Liver (tissue), 9 donors: ENCODE measurements around the gene SCO2. TPM values are rescaled to one million over a fixed set of nuclear protein-coding genes. Genes with fewer than 3 reads are reported as not detected.

Source experiments
- DNase-seq: peaks from one replicate; pipeline ENCODE4 v3.0.0-alpha.2; 2017; ENCODE audit warnings: low spot score
- H3K27ac ChIP-seq, 2 donors: one replicate each; pipeline ENCODE4 v1.7.0; 2013; ENCODE audit warnings: inconsistent platforms in 2 of 2, low read length in 2 of 2, control low read depth in 1 of 2, low read depth in 1 of 2, mild to moderate bottlenecking in 1 of 2
- H3K27me3 ChIP-seq, 4 donors: one replicate each; pipeline versions ENCODE4 v1.6.1 to v1.7.0; 2013; ENCODE audit warnings: low read length in 3 of 4, inconsistent platforms in 1 of 4, mild to moderate bottlenecking in 1 of 4, moderate library complexity in 1 of 4; ENCODE audit not compliant: control insufficient read depth in 4 of 4, insufficient read depth in 4 of 4
- H3K36me3 ChIP-seq, 4 donors: one replicate each; pipeline versions ENCODE4 v1.6.1 to v1.7.0; 2013; ENCODE audit warnings: low read length in 3 of 4, mild to moderate bottlenecking in 3 of 4, low read depth in 1 of 4, moderate library complexity in 1 of 4; ENCODE audit not compliant: control insufficient read depth in 4 of 4, insufficient read depth in 3 of 4
- H3K4me1 ChIP-seq, 4 donors: one replicate each; pipeline versions ENCODE4 v1.6.1 to v1.7.0; 2013; ENCODE audit warnings: low read length in 3 of 4, mild to moderate bottlenecking in 3 of 4, moderate library complexity in 1 of 4; ENCODE audit not compliant: control insufficient read depth in 4 of 4, insufficient read depth in 4 of 4
- H3K4me3 ChIP-seq, 3 donors: one replicate each; pipeline versions ENCODE4 v1.6.1 to v1.7.0; 2013; ENCODE audit warnings: low read length in 3 of 3, control low read depth in 1 of 3, low read depth in 1 of 3, mild to moderate bottlenecking in 1 of 3
- H3K9ac ChIP-seq, 2 donors: one replicate each; pipeline ENCODE4 v1.7.0; 2013; ENCODE audit warnings: low read length in 2 of 2, mild to moderate bottlenecking in 2 of 2, moderate library complexity in 2 of 2, control low read depth in 1 of 2, low read depth in 1 of 2
- H3K9me3 ChIP-seq, 4 donors: one replicate each; pipeline versions ENCODE4 v1.6.1 to v1.7.0; 2013; ENCODE audit warnings: low read length in 3 of 4; ENCODE audit not compliant: control insufficient read depth in 4 of 4
- EGR1 ChIP-seq, 2 donors: IDR thresholded peaks; 2 replicates each; pipeline ENCODE4 v1.6.1; 2016 to 2018; ENCODE audit warnings: antibody characterized with exemption in 2 of 2, low read depth in 2 of 2
- FOXA1 ChIP-seq: IDR thresholded peaks from 2 replicates; pipeline ENCODE4 v1.6.1; 2016; ENCODE audit warnings: antibody characterized with exemption
- FOXA2 ChIP-seq: IDR thresholded peaks from 2 replicates; pipeline ENCODE4 v1.6.1; 2016; ENCODE audit warnings: antibody characterized with exemption
- GABPA ChIP-seq, 2 donors: IDR thresholded peaks in 1 of 2; conservative IDR thresholded peaks in 1 of 2; 2 replicates each; pipeline ENCODE4 v1.6.1; 2016; ENCODE audit warnings: antibody characterized with exemption in 2 of 2, mild to moderate bottlenecking in 1 of 2, moderate library complexity in 1 of 2
- HNF4A ChIP-seq, 2 donors: conservative IDR thresholded peaks; 2 replicates each; pipeline ENCODE4 v1.6.1; 2016; ENCODE audit warnings: antibody characterized with exemption in 2 of 2, mild to moderate bottlenecking in 2 of 2
- HNF4G ChIP-seq: IDR thresholded peaks from 2 replicates; pipeline ENCODE4 v1.6.1; 2016; ENCODE audit warnings: antibody characterized with exemption
- JUND ChIP-seq, 2 donors: IDR thresholded peaks; 2 replicates each; pipeline ENCODE4 v1.6.1; 2016; ENCODE audit warnings: antibody characterized with exemption in 2 of 2
- NR2F2 ChIP-seq: IDR thresholded peaks from 2 replicates; pipeline ENCODE4 v1.6.1; 2016; ENCODE audit warnings: antibody characterized with exemption
- RAD21 ChIP-seq, 2 donors: IDR thresholded peaks; 2 replicates each; pipeline ENCODE4 v1.6.1; 2016; ENCODE audit warnings: antibody characterized with exemption in 2 of 2, mild to moderate bottlenecking in 2 of 2
- RXRA ChIP-seq, 2 donors: IDR thresholded peaks; 2 replicates each; pipeline ENCODE4 v1.6.1; 2017 to 2018; ENCODE audit warnings: antibody characterized with exemption in 2 of 2, mild to moderate bottlenecking in 1 of 2
- SP1 ChIP-seq: IDR thresholded peaks from 2 replicates; pipeline ENCODE4 v1.6.1; 2018; ENCODE audit warnings: antibody characterized with exemption, mild to moderate bottlenecking
- TAF1 ChIP-seq: conservative IDR thresholded peaks from 2 replicates; pipeline ENCODE4 v1.6.1; 2016; ENCODE audit warnings: antibody characterized with exemption, mild to moderate bottlenecking
- YY1 ChIP-seq: IDR thresholded peaks from 2 replicates; pipeline ENCODE4 v1.6.1; 2016; ENCODE audit warnings: antibody characterized with exemption, mild to moderate bottlenecking
- WGBS: extraction: QIAGEN DNeasy Blood & Tissue Kit; methylation state at CpG from one replicate; pipeline ENCODE4 v1.1.7; 2013; 5-methylcytosine and 5-hydroxymethylcytosine counted together
- polyA plus RNA-seq, 2 donors: library from polyadenylated mRNA; stranded (reverse) in 1 of 2; unstranded in 1 of 2; fragments of 200-250 nt in 1 of 2; fragments of >200 nt in 1 of 2; fragmentation: Nextera tagmentation in 1 of 2; extraction: Ambion mirVana in 1 of 2; gene quantifications; one replicate each; pipeline versions ENCODE4 v1.2.1 to v1.2.3, GENCODE V29; 2013 to 2015
- total RNA-seq, 2 donors: library from RNA; depleted of rRNA; stranded (reverse); fragments of >200 nt; gene quantifications; one replicate each; pipeline ENCODE4 v1.2.3, GENCODE V29; 2014
- TF ChIP-seq, protein P1 (sequence below): IDR thresholded peaks from 2 replicates; pipeline ENCODE4 v1.6.1; 2016; ENCODE audit warnings: antibody characterized with exemption
- TF ChIP-seq, protein P2 (sequence below): IDR thresholded peaks from 2 replicates; pipeline ENCODE4 v1.6.1; 2016; ENCODE audit warnings: antibody characterized with exemption, mild to moderate bottlenecking
- TF ChIP-seq, protein P3 (sequence below): IDR thresholded peaks from 2 replicates; pipeline ENCODE4 v1.6.1; 2016; ENCODE audit warnings: antibody characterized with exemption
- TF ChIP-seq, protein P4 (sequence below): IDR thresholded peaks from 2 replicates; pipeline ENCODE4 v1.6.1; 2016; ENCODE audit warnings: antibody characterized with exemption
- TF ChIP-seq, protein P5 (sequence below): fragments of 150-350 bp; IDR thresholded peaks from 2 replicates; pipeline ENCODE4 v1.5.1; 2017; ENCODE audit warnings: improper control_type of control experiment, low read depth, low read length; ENCODE audit not compliant: missing input control
- donor health status: healthy.
- donor health status: healthy.
- donor health status: healthy.
- donor health status: healthy.
- donor health status: healthy.

SCO2 gene
- total and polyA plus RNA-seq, 4 donors: 1.4 to 2.9 (median 1.8) TPM

DNA sequence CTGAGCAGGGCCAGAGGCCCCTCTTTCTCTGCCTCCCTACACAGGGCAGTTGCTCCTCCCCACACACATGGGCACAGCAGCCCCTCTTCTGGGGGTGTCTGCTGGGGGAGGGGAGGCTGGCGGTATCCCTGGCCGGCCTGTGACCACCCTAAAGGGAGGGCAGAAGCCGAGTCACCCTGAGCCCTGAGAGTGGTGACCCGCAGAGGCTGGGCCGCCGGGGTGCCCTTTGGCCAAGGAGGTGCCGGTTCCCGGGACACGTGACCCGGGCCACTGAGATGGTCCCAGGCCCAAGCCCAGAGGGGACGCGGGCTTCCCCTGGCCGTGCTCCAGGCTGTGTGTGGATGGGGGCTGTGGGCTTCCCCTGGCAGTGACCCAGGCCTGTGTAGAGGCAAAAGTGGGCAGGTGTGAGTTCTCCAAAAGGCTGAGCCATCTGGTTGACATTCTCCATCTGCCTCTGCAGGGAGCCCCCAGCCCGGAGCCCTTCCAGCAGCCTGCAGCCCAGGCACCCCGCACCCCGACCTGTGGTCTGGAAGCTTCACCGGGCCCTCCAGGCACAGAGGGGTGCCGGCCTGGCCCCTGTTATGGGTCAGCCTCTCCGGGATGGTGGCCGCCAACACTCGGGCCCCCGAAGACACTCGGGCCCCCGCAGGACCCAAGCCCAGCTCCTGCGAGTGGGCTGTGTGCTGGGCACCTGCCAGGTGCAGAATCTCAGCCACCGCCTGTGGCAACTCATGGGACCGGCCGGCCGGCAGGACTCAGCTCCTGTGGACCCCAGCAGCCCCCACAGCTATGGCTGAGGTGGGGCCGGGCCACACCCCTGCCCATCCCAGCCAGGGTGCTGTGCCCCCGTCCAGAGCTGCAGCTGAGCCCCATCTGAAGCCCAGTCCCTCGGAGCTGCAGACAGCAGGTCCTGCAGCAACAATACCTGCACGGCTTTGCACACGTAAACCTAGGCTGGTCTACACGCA lies 43.0 kb downstream of the SCO2 start:
- H3K27ac ChIP-seq: peak overlapping the region in 1 of 2 donors; percentile 29
- 75% methylated on average over 35 of the region's 35 CpGs for WGBS
- TF ChIP-seq RXRA (IDR thresholded peaks at IDR 0.05): peak in 1 of 2 donors; percentile 28
- TF ChIP-seq, protein P1, sequence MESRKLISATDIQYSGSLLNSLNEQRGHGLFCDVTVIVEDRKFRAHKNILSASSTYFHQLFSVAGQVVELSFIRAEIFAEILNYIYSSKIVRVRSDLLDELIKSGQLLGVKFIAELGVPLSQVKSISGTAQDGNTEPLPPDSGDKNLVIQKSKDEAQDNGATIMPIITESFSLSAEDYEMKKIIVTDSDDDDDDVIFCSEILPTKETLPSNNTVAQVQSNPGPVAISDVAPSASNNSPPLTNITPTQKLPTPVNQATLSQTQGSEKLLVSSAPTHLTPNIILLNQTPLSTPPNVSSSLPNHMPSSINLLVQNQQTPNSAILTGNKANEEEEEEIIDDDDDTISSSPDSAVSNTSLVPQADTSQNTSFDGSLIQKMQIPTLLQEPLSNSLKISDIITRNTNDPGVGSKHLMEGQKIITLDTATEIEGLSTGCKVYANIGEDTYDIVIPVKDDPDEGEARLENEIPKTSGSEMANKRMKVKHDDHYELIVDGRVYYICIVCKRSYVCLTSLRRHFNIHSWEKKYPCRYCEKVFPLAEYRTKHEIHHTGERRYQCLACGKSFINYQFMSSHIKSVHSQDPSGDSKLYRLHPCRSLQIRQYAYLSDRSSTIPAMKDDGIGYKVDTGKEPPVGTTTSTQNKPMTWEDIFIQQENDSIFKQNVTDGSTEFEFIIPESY: no peak
- H3K4me1 ChIP-seq: peaks cover 0 to 27% (median 8%) of the 10 kb centered on the region in 4 donors
- no peaks in the 10 kb centered on the region for H3K27me3 ChIP-seq
- peaks cover 0 to 1% (median 0%) of the 10 kb centered on the region in 4 donors for H3K36me3 ChIP-seq
- no peak for DNase-seq
- H3K9me3 ChIP-seq: no peaks in the 10 kb centered on the region
- H3K9ac ChIP-seq: peak overlapping the region in 1 of 2 donors; percentile 18
- peak overlapping the region in 2 of 3 donors; percentile 52 to 66 for H3K4me3 ChIP-seq

DNA sequence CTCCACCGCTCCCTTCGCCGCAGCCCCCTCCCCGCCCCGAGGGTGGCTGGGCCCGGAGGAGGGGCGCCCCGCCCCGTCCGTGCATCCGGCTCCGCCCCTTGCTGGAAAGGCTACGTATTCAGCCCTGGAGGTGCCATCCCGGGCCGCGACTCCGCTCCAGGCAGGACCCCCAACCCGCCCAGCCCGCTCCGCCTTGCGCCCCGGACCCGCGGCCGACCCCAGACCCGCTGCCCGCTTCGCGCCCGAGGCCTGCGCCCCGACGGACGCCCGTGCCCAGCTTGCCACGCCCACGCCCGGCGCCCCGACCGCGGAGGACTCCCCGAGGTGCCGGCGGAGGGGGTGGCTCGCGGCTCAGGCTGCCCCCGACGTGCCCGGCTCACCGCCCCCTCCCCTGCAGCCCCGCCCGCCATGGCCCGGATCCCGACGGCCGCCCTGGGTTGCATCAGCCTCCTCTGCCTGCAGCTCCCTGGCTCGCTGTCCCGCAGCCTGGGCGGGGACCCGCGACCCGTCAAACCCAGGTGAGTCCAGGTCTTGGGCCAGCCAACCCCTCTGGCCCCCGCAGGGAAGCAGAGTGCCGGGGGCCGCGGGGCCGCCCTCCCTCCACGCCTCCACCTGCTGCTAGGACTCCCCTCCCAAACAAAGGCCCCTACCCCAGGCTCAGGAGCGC lies 43.8 kb downstream of the SCO2 start, which contains the start of gene ADM2:
Gene ADM2 (plus strand): TSS at position 104 of the 667 bp plus-strand sequence. CDS start 305 bp downstream, at position 409.
- Histone ChIP-seq H3K9ac (peak within 1 kb of the TSS in 1 of 2 donors; percentile 18), H3K36me3 (peaks cover 0 to 1% (median 0%) of the 10 kb centered on the region in 4 donors), H3K9me3 (no peaks in the 10 kb centered on the region), H3K4me1 (peaks cover 0 to 27% (median 8%) of the 10 kb centered on the region in 4 donors), H3K4me3 (peak within 1 kb of the TSS in 2 of 3 donors; percentile 52 to 66), H3K27me3 (no peaks in the 10 kb centered on the region), H3K27ac (peak within 1 kb of the TSS in 1 of 2 donors; percentile 29)
- 4% methylated on average over 70 of the region's 70 CpGs for WGBS
- TF ChIP-seq FOXA1 (no peak), GABPA (IDR thresholded peaks at IDR 0.05 in 1 of 2, conservative IDR thresholded peaks at IDR 0.05 in 1 of 2) (no peak), JUND (IDR thresholded peaks at IDR 0.05) (no peak), HNF4G (no peak), EGR1 (IDR thresholded peaks at IDR 0.05; ENCODE audit: low read depth in 2 of 2) (no peak), YY1 (no peak), FOXA2 (no peak), NR2F2 (no peak), RAD21 (IDR thresholded peaks at IDR 0.05) (no peak), SP1 (no peak), RXRA (IDR thresholded peaks at IDR 0.05) (no peak), HNF4A (conservative IDR thresholded peaks at IDR 0.05) (no peak), TAF1 (no peak)
- TF ChIP-seq, protein P1: no peak
- TF ChIP-seq, protein P2, sequence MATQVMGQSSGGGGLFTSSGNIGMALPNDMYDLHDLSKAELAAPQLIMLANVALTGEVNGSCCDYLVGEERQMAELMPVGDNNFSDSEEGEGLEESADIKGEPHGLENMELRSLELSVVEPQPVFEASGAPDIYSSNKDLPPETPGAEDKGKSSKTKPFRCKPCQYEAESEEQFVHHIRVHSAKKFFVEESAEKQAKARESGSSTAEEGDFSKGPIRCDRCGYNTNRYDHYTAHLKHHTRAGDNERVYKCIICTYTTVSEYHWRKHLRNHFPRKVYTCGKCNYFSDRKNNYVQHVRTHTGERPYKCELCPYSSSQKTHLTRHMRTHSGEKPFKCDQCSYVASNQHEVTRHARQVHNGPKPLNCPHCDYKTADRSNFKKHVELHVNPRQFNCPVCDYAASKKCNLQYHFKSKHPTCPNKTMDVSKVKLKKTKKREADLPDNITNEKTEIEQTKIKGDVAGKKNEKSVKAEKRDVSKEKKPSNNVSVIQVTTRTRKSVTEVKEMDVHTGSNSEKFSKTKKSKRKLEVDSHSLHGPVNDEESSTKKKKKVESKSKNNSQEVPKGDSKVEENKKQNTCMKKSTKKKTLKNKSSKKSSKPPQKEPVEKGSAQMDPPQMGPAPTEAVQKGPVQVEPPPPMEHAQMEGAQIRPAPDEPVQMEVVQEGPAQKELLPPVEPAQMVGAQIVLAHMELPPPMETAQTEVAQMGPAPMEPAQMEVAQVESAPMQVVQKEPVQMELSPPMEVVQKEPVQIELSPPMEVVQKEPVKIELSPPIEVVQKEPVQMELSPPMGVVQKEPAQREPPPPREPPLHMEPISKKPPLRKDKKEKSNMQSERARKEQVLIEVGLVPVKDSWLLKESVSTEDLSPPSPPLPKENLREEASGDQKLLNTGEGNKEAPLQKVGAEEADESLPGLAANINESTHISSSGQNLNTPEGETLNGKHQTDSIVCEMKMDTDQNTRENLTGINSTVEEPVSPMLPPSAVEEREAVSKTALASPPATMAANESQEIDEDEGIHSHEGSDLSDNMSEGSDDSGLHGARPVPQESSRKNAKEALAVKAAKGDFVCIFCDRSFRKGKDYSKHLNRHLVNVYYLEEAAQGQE: no peak
- TF ChIP-seq, protein P3, sequence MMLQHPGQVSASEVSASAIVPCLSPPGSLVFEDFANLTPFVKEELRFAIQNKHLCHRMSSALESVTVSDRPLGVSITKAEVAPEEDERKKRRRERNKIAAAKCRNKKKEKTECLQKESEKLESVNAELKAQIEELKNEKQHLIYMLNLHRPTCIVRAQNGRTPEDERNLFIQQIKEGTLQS: no peak
- TF ChIP-seq, protein P4, sequence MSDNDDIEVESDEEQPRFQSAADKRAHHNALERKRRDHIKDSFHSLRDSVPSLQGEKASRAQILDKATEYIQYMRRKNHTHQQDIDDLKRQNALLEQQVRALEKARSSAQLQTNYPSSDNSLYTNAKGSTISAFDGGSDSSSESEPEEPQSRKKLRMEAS: no peak
- TF ChIP-seq, protein P5, sequence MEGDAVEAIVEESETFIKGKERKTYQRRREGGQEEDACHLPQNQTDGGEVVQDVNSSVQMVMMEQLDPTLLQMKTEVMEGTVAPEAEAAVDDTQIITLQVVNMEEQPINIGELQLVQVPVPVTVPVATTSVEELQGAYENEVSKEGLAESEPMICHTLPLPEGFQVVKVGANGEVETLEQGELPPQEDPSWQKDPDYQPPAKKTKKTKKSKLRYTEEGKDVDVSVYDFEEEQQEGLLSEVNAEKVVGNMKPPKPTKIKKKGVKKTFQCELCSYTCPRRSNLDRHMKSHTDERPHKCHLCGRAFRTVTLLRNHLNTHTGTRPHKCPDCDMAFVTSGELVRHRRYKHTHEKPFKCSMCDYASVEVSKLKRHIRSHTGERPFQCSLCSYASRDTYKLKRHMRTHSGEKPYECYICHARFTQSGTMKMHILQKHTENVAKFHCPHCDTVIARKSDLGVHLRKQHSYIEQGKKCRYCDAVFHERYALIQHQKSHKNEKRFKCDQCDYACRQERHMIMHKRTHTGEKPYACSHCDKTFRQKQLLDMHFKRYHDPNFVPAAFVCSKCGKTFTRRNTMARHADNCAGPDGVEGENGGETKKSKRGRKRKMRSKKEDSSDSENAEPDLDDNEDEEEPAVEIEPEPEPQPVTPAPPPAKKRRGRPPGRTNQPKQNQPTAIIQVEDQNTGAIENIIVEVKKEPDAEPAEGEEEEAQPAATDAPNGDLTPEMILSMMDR: no peak
- no peak for DNase-seq
